ENCODE results near the gene TRAPPC1.

- no peak for TF ChIP-seq CTCF (IDR thresholded peaks at IDR 0.05; ENCODE audit: low read depth, low read length)
- TF ChIP-seq POLR2A (IDR thresholded peaks at IDR 0.05; ENCODE audit: extremely low read depth, insufficient read length): no peak
- TF ChIP-seq MAX (IDR thresholded peaks at IDR 0.05; ENCODE audit: low read depth, low read length): no peak
Observed at GRCh38 chr17:7927596-7927995, 4.2 kb downstream of the TRAPPC1 start.
